ENCODE results near the gene THAP5.

- TF ChIP-seq CTCF (IDR thresholded peaks at IDR 0.05): no peak
- no peak for TF ChIP-seq ZFX (IDR thresholded peaks at IDR 0.05; ENCODE audit: borderline replicate concordance)
Observed at GRCh38 chr7:108576116-108576515, 6.6 kb upstream of the THAP5 start.
